ENCODE data around the gene ADD3.

ADD3 gene

DNA sequence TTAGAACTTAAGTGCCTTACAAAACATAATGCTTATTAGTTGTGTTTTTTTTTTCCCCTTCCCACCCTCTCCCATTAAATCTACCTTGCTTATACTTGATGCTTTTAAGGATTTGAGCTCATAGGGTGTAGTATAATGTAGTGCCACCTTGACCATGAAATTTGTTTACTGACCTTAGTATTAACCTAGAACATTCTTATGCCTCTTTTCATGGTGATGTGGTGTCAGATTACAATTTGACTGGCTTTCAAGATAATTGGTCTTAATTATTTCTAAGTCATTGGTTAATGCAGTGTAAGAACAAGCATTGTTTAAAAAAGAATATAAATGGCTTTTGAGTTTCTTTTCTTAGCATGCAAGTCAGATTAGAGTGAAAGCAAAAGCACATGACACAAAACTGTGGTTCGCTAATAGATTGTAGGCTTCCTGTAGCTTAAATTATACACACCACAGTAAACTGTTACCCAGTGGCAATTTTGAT is 61.8 kb downstream of the ADD3 start:
- DNase-seq = no peak

GRCh38 chr10:110073896-110074295 is 66.1 kb downstream of the ADD3 start:
- DNase-seq = no peak

GRCh38 chr10:110074298-110074697 is 66.5 kb downstream of the ADD3 start:
- no peak for DNase-seq

GRCh38 chr10:110074758-110075671 is 67.2 kb downstream of the ADD3 start:
- DNase-seq = no peak

GRCh38 chr10:110075686-110076085 is 67.9 kb downstream of the ADD3 start:
- DNase-seq = no peak

- no peak for DNase-seq
These were observed 69.0 kb downstream of the ADD3 start for GRCh38 chr10:110076559-110077318.

DNA sequence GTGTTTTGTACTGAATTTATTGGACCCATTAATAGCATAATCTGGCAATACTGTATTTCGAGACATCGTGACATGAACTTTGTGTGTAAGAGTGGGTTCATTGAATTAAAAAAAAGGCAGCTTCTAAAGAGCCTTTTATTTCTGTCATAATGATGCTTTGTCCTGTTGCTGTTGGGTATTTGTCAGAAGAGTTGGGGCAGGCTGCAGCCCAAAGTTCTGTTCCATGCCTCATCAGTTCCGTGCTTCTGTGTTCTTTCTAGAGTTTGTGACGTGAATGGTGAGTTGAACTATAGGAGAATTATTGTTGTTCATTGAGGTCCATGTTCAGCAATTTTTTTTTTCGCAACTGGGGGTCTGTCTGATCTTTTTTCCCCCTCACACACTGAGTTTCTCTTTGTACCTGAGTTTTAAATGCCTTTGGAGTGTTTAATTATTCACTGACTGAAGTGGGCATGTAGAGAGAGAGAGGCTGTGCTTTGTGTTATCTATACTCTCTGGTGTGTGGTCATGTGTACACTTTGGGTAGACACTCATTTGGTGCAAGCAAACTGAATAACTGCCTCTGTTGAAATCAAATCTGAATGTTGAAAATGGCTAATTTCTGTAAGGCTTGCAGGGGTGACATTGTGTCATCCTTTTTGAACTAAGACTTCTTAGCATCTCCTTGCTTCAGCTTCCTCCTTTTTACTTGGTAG is 69.8 kb downstream of the ADD3 start:
- no peak for DNase-seq

DNA sequence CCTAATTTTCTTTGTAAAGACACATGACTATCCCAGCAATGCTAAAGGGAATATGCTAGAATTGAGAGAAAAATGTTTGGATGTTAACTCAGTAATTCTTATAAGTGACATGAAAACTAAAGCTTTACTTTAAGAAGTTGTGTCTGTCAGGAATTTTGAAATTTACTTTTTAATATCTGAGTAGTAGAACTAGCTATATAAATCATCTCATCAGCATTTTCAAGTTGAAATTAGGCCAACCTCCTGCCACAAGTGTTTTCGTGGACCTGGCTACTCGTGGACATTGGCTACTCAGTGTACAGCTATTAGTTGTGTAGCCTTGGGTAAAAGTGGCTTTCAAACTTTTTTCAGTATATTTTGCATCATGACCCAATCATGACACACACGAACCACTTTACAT is 70.5 kb downstream of the ADD3 start:
- DNase-seq = no peak

GRCh38 chr10:110081911-110082310 is 74.1 kb downstream of the ADD3 start:
- no peak for DNase-seq

GRCh38 chr10:110083884-110084283 is 76.1 kb downstream of the ADD3 start:
- DNase-seq = no peak

GRCh38 chr10:110087682-110088081 is 79.9 kb downstream of the ADD3 start:
- DNase-seq = no peak

DNA sequence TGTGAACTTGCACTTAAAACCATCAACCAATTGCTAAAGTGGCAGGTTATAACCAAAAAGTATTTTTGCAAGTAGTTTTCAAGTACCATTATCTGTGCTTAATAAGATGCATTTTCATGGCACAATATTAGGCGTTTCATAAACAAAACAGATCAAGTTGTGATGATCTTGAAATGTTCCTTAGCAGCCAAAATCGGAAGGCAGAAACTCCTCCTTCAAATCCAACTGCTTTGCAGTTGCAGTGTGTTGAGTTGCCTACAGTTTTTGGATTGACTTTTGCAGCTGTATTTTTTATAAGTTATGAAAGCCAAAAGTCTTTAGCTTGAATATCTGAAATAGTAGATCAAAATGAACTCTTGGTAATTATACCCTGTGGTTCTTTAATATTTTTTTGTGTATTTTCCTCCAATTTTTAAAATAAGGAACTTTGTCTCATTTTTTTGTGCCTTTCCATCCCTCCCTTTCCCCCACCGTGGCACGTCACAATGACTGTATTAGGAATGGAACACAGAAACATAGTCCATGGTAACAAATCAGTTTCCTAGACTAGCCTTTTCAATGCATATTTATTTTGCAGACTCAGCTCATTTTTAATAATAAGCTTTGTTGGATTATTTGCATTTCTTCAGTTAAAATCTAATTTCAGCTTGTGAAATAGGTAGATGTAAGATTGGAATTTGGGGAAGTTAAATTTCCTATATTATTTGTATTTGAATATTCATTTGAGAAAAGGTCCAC is 80.8 kb downstream of the ADD3 start:
- no peak for DNase-seq

DNA sequence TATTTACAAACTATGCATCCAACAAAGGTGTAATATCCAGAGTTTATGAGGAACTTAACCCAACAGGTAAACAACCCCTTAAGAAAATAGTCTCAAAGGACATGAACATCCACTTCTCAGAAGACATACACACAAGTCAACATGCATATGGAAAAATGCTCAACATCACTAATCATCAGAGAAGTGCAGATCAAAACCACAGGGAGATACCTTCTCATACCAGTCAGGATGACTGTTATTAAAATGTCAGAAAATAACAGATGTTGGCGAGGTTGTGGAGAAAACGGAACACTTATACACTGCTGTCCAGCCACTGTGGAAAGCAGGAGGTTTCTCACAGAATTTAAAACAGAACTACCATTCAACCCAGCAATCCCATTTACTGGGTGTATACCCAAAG is 84.0 kb downstream of the ADD3 start:
- no peak for DNase-seq

- no peak for DNase-seq
These were observed 85.9 kb downstream of the ADD3 start for GRCh38 chr10:110093722-110094121.

GRCh38 chr10:110094786-110095185 is 87.0 kb downstream of the ADD3 start:
- DNase-seq = no peak

DNA sequence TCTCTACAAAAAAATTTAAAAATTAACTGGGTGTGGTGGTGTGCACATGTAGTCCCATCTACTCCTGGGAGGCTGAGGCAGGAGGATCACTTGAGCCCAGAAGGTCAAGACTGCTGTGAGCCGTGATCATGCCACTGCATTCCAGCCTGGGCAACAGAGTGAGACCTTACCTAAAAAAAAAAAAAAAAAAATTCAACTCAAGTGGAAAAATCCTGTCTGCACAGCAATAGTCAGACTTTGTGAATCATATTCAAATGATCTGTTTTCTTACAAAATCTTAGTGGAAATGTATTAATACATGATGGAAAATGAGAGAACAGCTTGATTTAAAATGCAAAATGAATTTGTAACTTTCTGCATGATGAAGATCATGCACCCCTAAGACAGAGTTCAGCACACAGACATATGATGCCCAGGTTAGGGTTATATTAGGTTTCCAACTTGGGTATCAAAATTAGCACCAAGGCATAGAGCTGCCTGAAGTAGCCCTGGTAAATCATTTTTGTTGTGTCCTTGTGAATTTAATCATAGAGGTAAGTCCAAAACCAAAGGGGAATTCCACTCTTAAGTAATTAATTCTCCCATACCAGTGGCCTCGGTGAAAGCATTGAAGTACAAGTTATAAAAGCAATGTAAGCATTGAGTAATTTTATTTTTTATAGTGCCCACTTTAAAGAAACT is 93.8 kb downstream of the ADD3 start:
- no peak for DNase-seq

- no peak for DNase-seq
These were observed 96.2 kb downstream of the ADD3 start for GRCh38 chr10:110103921-110104461.

GRCh38 chr10:110105873-110106272 is 98.1 kb downstream of the ADD3 start:
- DNase-seq = no peak

DNA sequence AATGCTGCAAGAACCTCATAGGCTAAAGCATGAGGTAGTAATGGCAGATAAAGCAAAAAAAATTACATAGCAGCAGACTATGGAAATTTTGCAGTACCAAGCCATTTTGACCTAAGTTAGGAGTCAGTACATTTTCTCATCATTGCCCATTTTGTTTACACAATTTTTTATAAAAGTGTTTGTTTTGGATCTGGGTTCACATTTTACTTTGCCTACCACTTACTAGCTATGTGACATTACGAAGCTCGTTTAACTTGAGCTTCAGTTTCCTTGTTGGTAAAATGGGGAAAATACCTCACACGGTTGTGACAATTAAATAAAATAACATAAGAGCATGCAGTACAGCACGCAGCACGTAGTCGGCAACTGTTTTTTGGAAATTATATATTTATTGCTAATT is 99.6 kb downstream of the ADD3 start:
- DNase-seq = no peak

DNA sequence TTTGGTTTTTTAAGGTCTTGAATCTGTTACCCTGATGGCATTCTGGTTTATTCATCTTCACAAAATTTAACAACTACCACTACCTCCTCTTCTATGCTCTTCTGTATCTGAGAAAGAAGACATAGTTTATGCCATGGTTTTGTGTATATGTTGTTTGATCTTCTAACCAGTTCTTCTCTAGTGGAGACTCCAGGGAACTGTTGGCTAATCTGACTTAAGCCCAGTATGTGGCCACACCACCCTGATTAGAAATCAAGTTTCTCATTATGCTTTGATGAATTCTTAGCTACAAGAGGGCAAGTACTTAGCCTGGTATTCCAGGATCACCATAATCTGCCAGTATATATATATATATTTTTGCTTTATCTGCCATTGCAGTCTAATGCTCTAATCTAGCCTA is 100.1 kb downstream of the ADD3 start:
- DNase-seq = no peak

- DNase-seq = no peak
These were observed 101.7 kb downstream of the ADD3 start for GRCh38 chr10:110109511-110109910.

GRCh38 chr10:110110338-110110737 is 102.6 kb downstream of the ADD3 start:
- no peak for DNase-seq
